Fibroblast of the aortic adventitia (primary cell): ENCODE results near the gene NRXN2. TPM values are rescaled to one million over a fixed set of nuclear protein-coding genes. Genes with fewer than 3 reads are reported as not detected.

ENCODE experiments used
- DNase-seq: peaks from one replicate; pipeline ENCODE4 v3.0.0-alpha.2; 2010; ENCODE audit warnings: low read depth
- H3K4me3 ChIP-seq: 2 replicates; pipeline ENCODE4 v1.5.1; 2011; ENCODE audit warnings: low read depth, mild to moderate bottlenecking, control low read depth, low read length, moderate library complexity
- total RNA-seq: library from RNA; depleted of rRNA; stranded (reverse); fragments of >200 nt; gene quantifications from 2 replicates; pipeline ENCODE4 v1.2.3, GENCODE V29; 2012; ENCODE audit warnings: low replicate concordance
- TF ChIP-seq, protein P1 (sequence below): IDR thresholded peaks from 2 replicates; pipeline ENCODE4 v1.5.1; 2011; ENCODE audit warnings: mild to moderate bottlenecking, low read length, control low read depth, inconsistent platforms; ENCODE audit not compliant: insufficient read depth

Gene NRXN2
- total RNA-seq, 1 donor: 3.3 TPM

DNA sequence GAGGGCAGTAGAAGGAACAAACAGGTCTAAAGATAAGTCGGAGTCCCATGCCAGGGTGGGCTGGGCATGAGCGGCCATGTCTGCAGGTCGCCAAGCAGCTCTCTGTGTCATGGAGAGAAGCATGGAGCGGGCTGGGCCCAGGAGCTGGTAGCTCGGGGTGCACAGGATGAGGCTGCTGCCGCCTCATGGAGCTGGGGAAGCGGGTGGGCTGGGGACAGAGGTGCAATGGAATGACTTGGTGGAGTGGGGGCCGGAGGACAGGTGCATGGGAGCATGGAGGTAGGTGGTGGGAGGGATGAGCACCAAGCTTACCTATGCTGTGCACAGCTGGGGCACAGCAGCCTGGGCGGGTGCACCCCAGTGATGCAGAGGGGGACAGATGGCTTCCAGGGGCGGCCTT, 3.6 kb downstream of the NRXN2 start:
- TF ChIP-seq, protein P1, sequence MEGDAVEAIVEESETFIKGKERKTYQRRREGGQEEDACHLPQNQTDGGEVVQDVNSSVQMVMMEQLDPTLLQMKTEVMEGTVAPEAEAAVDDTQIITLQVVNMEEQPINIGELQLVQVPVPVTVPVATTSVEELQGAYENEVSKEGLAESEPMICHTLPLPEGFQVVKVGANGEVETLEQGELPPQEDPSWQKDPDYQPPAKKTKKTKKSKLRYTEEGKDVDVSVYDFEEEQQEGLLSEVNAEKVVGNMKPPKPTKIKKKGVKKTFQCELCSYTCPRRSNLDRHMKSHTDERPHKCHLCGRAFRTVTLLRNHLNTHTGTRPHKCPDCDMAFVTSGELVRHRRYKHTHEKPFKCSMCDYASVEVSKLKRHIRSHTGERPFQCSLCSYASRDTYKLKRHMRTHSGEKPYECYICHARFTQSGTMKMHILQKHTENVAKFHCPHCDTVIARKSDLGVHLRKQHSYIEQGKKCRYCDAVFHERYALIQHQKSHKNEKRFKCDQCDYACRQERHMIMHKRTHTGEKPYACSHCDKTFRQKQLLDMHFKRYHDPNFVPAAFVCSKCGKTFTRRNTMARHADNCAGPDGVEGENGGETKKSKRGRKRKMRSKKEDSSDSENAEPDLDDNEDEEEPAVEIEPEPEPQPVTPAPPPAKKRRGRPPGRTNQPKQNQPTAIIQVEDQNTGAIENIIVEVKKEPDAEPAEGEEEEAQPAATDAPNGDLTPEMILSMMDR: no peak

DNA sequence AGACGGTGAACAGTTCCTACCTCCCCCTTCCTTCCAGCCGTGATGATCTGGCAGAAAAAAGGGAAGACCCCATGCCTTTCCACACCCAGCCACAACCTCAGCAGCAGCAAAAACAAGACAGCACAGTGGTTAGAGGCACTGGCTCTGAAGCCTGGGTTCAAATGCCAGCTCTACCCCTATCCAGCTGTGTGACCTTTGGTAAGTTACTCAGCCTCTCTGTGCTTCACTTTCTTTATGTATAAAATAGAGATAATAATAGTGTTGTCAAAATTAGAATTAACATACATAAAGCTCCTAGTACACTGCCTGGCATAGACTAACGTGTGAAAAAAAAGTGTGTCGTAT, 4.2 kb downstream of the NRXN2 start:
- TF ChIP-seq, protein P1: no peak
- H3K4me3 ChIP-seq: no peak overlapping the region
- no peak for DNase-seq

More for the DNA sequence above, 3.6 kb downstream of the NRXN2 start:
- DNase-seq: no peak
- H3K4me3 ChIP-seq: no peak overlapping the region

DNA sequence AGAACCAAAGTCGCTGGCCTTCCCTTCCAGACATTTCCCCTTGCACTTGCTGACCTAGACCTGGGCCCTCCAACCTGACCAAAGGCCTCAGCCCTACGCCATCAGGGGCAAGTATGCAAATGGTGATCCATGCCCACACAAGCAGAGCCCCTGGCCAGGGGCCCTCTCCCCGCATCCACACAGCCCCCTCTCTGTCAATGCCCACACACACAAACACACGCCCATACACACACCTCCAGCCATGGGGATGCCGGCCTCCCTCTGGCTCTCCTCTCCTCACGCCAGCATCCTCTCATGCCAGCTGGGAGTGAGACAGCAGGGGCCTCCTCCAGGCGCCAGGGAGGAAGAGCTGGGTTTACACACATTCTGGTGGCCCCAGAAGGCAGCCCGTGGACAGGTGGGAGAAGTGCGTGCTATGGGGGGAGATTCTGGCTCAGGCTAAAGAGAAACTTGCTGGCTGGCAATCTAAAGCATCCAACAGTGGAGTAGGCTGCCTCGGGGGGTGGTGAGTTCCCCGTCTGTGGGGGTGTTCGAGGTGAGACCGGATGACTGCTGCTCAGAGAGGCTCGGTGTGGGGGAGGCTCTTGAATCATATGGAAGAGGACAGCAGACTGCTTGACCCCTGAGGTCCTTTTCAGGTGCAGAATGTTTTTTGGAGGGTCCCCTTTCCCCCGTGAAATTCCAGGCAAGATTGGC, 4.8 kb downstream of the NRXN2 start:
- TF ChIP-seq, protein P1: no peak
- no peak overlapping the region for H3K4me3 ChIP-seq
- DNase-seq: no peak

DNA sequence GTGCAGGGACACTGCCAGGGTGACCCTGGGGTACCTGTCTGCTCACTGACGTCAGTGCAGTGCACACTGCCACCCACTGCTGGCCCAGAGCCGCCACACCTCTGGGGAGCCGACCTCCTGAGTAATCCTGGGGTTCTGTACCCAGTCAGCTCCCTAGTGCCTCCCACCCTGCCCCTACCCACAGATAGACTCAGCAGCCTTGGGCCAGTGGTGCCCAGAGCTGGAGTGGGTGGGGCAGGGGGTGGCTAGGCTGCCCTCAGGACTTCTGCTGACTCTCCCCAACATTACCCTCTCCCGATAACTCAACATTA, 5.8 kb downstream of the NRXN2 start:
- TF ChIP-seq, protein P1: no peak
- H3K4me3 ChIP-seq: no peak overlapping the region
- DNase-seq: no peak

DNA sequence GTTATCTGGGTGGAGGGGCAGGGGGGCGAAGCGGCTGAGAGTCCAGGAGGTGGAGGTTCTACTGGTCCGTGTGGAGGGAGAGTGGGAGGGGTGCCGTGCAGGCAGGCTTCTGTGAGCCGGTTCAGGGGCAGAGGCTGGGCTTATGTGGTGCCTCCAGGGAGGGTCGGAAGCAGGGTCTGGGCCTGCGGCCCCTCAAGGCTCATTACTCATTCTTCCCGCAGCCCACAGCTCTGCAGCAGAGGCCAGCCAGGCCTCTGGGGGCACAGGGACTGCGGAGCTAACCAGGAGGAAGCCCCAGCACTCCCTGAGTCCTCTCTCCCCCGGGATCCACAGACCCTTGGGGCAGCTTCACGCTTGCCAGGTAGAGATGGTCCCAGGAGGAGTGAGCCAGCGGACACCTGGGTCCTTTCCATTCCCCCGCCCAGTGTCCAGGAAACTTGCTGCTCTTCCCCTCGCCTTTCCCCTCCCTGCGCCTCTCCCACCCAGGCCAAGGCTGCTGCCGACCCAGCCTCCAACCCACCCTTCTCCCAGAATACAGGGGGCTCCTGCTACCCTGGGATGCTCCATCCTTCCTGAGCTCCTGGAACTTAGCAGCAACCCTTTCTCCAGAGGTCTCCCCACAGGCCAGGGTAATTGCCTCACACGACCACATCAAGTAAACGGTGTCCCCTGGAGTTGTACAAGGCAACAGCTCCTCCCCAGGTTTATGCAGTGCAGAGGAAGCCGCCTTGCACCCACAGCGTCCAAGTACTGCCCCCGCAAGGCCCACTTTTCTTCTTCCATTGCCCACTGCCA, 6.3 kb downstream of the NRXN2 start:
- TF ChIP-seq, protein P1: no peak
- DNase-seq: no peak
- H3K4me3 ChIP-seq: no peak overlapping the region

DNA sequence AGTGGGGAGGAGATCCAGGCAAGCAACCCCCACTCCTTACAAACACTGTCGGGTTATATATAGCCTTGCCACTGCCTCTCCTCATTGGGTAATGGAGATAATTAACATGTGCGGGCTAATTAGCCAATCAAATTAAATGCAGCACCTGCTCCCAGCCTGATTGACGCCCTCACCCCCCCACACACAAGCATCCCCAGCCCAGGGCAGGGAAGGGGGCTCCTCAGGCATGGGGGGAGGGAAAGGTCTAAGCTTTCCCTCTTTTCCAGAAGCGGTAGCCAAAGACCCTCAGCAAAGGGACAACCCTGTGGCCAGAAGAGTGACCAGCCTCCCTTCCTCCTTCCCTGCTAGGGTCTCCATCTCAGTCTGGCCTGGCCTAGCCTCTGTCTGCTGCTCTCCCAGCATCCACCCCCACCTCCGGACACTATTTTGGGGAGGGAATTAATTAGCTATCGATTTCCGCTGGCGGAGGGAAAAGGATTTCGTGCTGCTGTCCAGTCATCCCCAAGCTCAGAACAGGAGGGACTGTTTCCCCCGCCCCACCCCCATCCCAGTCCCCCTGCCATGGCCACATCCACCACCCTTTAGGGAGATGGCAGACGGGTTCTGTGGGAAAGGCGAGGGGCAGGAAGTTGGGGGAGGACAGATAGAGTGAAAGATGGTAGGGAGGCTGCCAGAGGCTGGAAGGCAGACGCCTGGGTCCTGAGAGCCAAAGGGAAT, 7.1 kb downstream of the NRXN2 start:
- TF ChIP-seq, protein P1: no peak
- no peak overlapping the region for H3K4me3 ChIP-seq
- no peak for DNase-seq
